Mammary epithelial cell (primary cell): ENCODE data around the gene JPH3.

Source experiments
- EZH2 ChIP-seq: IDR thresholded peaks from 2 replicates; pipeline ENCODE4 v1.6.1; 2012; ENCODE audit warnings: low read length, inconsistent platforms, borderline replicate concordance
- TF ChIP-seq, protein P1 (sequence below), 2 donors: IDR thresholded peaks in 1 of 2; conservative IDR thresholded peaks in 1 of 2; 2 replicates each; pipeline ENCODE4 v1.5.1; 2011 to 2012; ENCODE audit warnings: inconsistent platforms in 2 of 2, low read length in 2 of 2, mild to moderate bottlenecking in 2 of 2, control low read depth in 1 of 2, low read depth in 1 of 2; ENCODE audit not compliant: insufficient read depth in 1 of 2; ENCODE audit errors: extremely low read depth in 1 of 2

DNA sequence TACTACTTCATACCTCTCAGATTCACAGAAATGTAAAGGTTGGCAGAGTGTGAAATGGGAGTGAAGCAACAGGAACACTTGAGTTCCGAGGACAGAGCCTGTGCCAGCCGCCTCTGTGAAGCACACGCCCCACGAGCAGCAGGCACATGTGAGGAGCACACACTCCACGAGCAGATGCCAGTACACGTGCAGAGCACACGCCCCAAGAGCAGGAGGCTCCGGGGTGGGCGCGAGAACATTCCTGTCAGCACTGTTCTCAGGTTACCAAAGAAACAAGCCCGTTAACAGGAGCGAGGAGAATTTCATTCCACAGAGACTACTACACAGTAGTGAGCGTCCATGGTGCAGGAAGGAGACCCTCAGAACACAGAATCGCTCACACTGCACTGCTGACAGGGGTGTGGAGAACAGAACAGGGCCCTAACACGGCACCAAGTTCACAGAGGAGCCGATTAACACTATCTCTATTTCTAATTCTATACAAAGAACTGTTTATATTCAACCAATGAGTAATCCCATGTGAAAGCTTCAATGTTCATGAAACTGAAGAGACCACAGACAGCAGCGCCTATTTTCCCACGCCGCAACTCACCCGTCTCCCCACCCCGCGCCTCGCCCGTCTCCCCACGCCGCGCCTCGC is 123.4 kb downstream of the JPH3 start:
- TF ChIP-seq, protein P1, sequence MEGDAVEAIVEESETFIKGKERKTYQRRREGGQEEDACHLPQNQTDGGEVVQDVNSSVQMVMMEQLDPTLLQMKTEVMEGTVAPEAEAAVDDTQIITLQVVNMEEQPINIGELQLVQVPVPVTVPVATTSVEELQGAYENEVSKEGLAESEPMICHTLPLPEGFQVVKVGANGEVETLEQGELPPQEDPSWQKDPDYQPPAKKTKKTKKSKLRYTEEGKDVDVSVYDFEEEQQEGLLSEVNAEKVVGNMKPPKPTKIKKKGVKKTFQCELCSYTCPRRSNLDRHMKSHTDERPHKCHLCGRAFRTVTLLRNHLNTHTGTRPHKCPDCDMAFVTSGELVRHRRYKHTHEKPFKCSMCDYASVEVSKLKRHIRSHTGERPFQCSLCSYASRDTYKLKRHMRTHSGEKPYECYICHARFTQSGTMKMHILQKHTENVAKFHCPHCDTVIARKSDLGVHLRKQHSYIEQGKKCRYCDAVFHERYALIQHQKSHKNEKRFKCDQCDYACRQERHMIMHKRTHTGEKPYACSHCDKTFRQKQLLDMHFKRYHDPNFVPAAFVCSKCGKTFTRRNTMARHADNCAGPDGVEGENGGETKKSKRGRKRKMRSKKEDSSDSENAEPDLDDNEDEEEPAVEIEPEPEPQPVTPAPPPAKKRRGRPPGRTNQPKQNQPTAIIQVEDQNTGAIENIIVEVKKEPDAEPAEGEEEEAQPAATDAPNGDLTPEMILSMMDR (conservative IDR thresholded peaks at IDR 0.05 in 1 of 2, IDR thresholded peaks at IDR 0.05 in 1 of 2; ENCODE audit: extremely low read depth in 1 of 2, insufficient read depth in 1 of 2, low read depth in 1 of 2, low read length in 2 of 2) = no peak
- no peak for TF ChIP-seq EZH2
